GM12878 (cell line): ENCODE results near the gene MYH2. TPM values are rescaled to one million over a fixed set of nuclear protein-coding genes. Genes with fewer than 3 reads are reported as not detected.
"Not testable (repeated sequence)": the region's sequence is repeated elsewhere in the genome, so short reads cannot be mapped to it uniquely, and the experiment has no call there.

Source experiments
- ATAC-seq: fragments of 200-7000 bp; cut with Tn5 transposase; 3 replicates; pipeline ENCODE4 v1.9.1; 2020; ENCODE audit warnings: mild to moderate bottlenecking, moderate library complexity
- BruUV-seq: library from RNA; stranded (reverse); fragments of 400-500 nt; replicated peaks from 2 replicates; lab custom pipeline; 2021; lab: Mats Ljungman, UMichigan
- CTCF ChIA-PET: fragments of 300-600 bp; sonication (Branson Sonifier 250); formaldehyde crosslinking; extraction: SDS; loops from one replicate; lab custom pipeline; 2021; ENCODE audit warnings: inconsistent platforms; lab: Yijun Ruan, JAX
- POLR2A ChIA-PET: fragments of 350-600 bp; formaldehyde crosslinking; extraction: SDS; loops from one replicate; lab custom pipeline; 2021; ENCODE audit warnings: inconsistent platforms; lab: Charles Lee
- RAD21 ChIA-PET: fragments of 300-600 bp; sonication (Branson Sonifier 250); formaldehyde crosslinking; loops from one replicate; lab custom pipeline; 2023; ENCODE audit warnings: antibody characterized with exemption; ENCODE audit not compliant: unreplicated experiment; lab: Charles Lee
- SMC1A ChIA-PET: fragments of 300-600 bp; sonication (Branson Sonifier 250); formaldehyde crosslinking; loops from one replicate; lab custom pipeline; 2023; ENCODE audit not compliant: unreplicated experiment, uncharacterized antibody; lab: Charles Lee
- DNase-seq: peaks from one replicate; pipeline ENCODE4 v3.0.0-alpha.2; 2011; ENCODE audit warnings: low read depth, low spot score
- FAIRE-seq: peaks from 3 replicates; lab custom pipeline; 2011; peaks lifted over from hg19 to GRCh38; lab: Jason Lieb, UNC
- H2AFZ ChIP-seq: 2 replicates; pipeline ENCODE4 v1.6.0; 2011; ENCODE audit warnings: low read depth, low read length, control low read depth; ENCODE audit not compliant: control insufficient read depth
- H3K27ac ChIP-seq: 2 replicates; pipeline ENCODE4 v1.5.1; 2011; ENCODE audit warnings: control low read depth; ENCODE audit not compliant: control insufficient read depth, insufficient read depth
- H3K27me3 ChIP-seq, 2 experiments: replicated peaks in 1 of 2; 2 replicates each; pipeline versions ENCODE4 v1.6.0 to v1.6.1; 2011; ENCODE audit warnings: low read length in 1 of 2; ENCODE audit not compliant: control insufficient read depth in 2 of 2, insufficient read depth in 2 of 2
- H3K36me3 ChIP-seq, 2 experiments: 2 replicates each; pipeline ENCODE4 v1.5.1; 2011; ENCODE audit warnings: low read length in 1 of 2; ENCODE audit not compliant: control insufficient read depth in 2 of 2, insufficient read depth in 2 of 2
- H3K4me1 ChIP-seq: 2 replicates; pipeline ENCODE4 v1.6.1; 2011; ENCODE audit warnings: mild to moderate bottlenecking, low read length, moderate library complexity, mixed read lengths; ENCODE audit not compliant: control insufficient read depth, insufficient read depth
- H3K4me2 ChIP-seq: 2 replicates; pipeline ENCODE4 v1.6.0; 2011; ENCODE audit warnings: control low read depth; ENCODE audit not compliant: control insufficient read depth, insufficient read depth
- H3K4me3 ChIP-seq: fragments of 200-600 bp; sonication (generic); 2 replicates; pipeline ENCODE4 v1.5.1; 2016
- H3K79me2 ChIP-seq: 2 replicates; pipeline ENCODE4 v1.6.0; 2011; ENCODE audit warnings: low read length; ENCODE audit not compliant: control insufficient read depth, insufficient read depth
- H3K9ac ChIP-seq: 2 replicates; pipeline ENCODE4 v1.8.0; 2011; ENCODE audit warnings: low read length, control low read depth, mixed read lengths; ENCODE audit not compliant: control insufficient read depth, insufficient read depth
- H3K9me3 ChIP-seq: replicated peaks from 3 replicates; pipeline ENCODE4 v1.5.1; 2011; ENCODE audit warnings: mild to moderate bottlenecking, low read length; ENCODE audit not compliant: control insufficient read depth, insufficient read depth
- H4K20me1 ChIP-seq: 2 replicates; pipeline ENCODE4 v1.6.0; 2011; ENCODE audit not compliant: control insufficient read depth, insufficient read depth
- BHLHE40 ChIP-seq, 2 experiments: fragments of 450-650 bp in 1 of 2; IDR thresholded peaks; 2 replicates each; pipeline ENCODE4 v1.6.1; 2011 to 2017; ENCODE audit warnings: low read depth in 2 of 2, borderline replicate concordance in 1 of 2, improper control_type of control experiment in 1 of 2, low read length in 1 of 2, mild to moderate bottlenecking in 1 of 2
- CHD1 ChIP-seq: IDR thresholded peaks from 2 replicates; pipeline ENCODE4 v1.6.1; 2012; ENCODE audit warnings: low read depth, low read length, improper control_type of control experiment
- E2F4 ChIP-seq: IDR thresholded peaks from 2 replicates; pipeline ENCODE4 v1.6.1; 2012; ENCODE audit warnings: low read depth, low read length, improper control_type of control experiment
- E4F1 ChIP-seq: fragments of 450-650 bp; IDR thresholded peaks from 2 replicates; pipeline ENCODE4 v1.6.1; 2018; ENCODE audit warnings: borderline replicate concordance, mild to moderate bottlenecking; ENCODE audit not compliant: partially characterized antibody
- EGR1 ChIP-seq, 2 experiments: IDR thresholded peaks; 1 replicate in 1 of 2; 2 replicates in 1 of 2; pipeline ENCODE4 v1.6.1; 2011 to 2012; ENCODE audit warnings: low read depth in 2 of 2, low read length in 2 of 2, borderline replicate concordance in 1 of 2, mild to moderate bottlenecking in 1 of 2, moderate library complexity in 1 of 2
- ETV6 ChIP-seq, 2 experiments: fragments of 450-650 bp in 1 of 2; IDR thresholded peaks in 1 of 2; conservative IDR thresholded peaks in 1 of 2; 2 replicates each; pipeline ENCODE4 v1.6.1; 2014; ENCODE audit warnings: antibody characterized with exemption in 1 of 2, borderline replicate concordance in 1 of 2, low read depth in 1 of 2, mild to moderate bottlenecking in 1 of 2, moderate library complexity in 1 of 2
- JUND ChIP-seq: IDR thresholded peaks from 2 replicates; pipeline ENCODE4 v1.6.1; 2012; ENCODE audit warnings: low read depth, mild to moderate bottlenecking, low read length, improper control_type of control experiment, moderate library complexity
- KAT2A ChIP-seq: conservative IDR thresholded peaks from 2 replicates; pipeline ENCODE4 v1.6.1; 2011; ENCODE audit warnings: low read depth, low read length; ENCODE audit not compliant: control insufficient read depth
- KLF5 ChIP-seq: fragments of 450-650 bp; IDR thresholded peaks from 2 replicates; pipeline ENCODE4 v1.6.1; 2014; ENCODE audit warnings: mild to moderate bottlenecking; ENCODE audit not compliant: partially characterized antibody
- MEF2A ChIP-seq: IDR thresholded peaks from 2 replicates; pipeline ENCODE4 v1.6.1; 2011; ENCODE audit warnings: low read depth, mild to moderate bottlenecking, low read length, moderate library complexity; ENCODE audit not compliant: insufficient read depth
- MXI1 ChIP-seq: fragments of 150-350 bp; IDR thresholded peaks from 2 replicates; pipeline ENCODE4 v1.6.1; 2011; ENCODE audit warnings: low read depth, mild to moderate bottlenecking, inconsistent platforms, low read length, improper control_type of control experiment
- PAX5 ChIP-seq: IDR thresholded peaks from 2 replicates; pipeline ENCODE4 v1.6.1; 2011; ENCODE audit warnings: low read depth, low read length, borderline replicate concordance
- SP1 ChIP-seq: IDR thresholded peaks from one replicate; pipeline ENCODE4 v1.6.1; 2011; ENCODE audit warnings: low read depth, low read length
- STAT3 ChIP-seq: IDR thresholded peaks from 2 replicates; pipeline ENCODE4 v1.6.1; 2011; ENCODE audit warnings: low read depth, low read length, improper control_type of control experiment
- ZNF24 ChIP-seq: fragments of 450-650 bp; IDR thresholded peaks from 2 replicates; pipeline ENCODE4 v1.6.1; 2017; ENCODE audit warnings: antibody characterized with exemption, mild to moderate bottlenecking
- WGBS: methylation state at CpG from one replicate; pipeline ENCODE4 v1.1.6; 2016; ENCODE audit warnings: low lambda C conversion rate; ENCODE audit not compliant: insufficient replicate concordance, insufficient coverage; ENCODE audit errors: missing lambda C conversion rate; 5-methylcytosine and 5-hydroxymethylcytosine counted together
- in situ Hi-C: fragments of 300-500 bp; cut with MboI; formaldehyde crosslinking; loops from 9 replicates; pipeline ENCODE4 v1.14.3; 2018; ENCODE audit warnings: mixed read lengths
- intact Hi-C: fragments of 100-400 bp; cut with micrococcal nuclease; formaldehyde crosslinking; loops from one replicate; pipeline ENCODE4 v1.14.2; 2022; ENCODE audit not compliant: unreplicated experiment
- polyA plus RNA-seq, 11 experiments: library from polyadenylated mRNA; depleted of rRNA in 4 of 11; unstranded in 6 of 11; stranded (reverse) in 5 of 11; fragments of >200 nt; fragmentation: Nextera tagmentation in 4 of 11; fragmentation: Illumina TruSeq in 1 of 11; extraction: Ambion mirVana in 4 of 11; extraction: Trizol in 1 of 11; gene quantifications; 1 replicate in 1 of 11; 2 replicates in 10 of 11; pipeline versions ENCODE4 v1.2.1 to v1.2.3, GENCODE V29; 2011 to 2016; ENCODE audit warnings: inconsistent platforms in 2 of 11, missing spikeins in 2 of 11, low read depth in 1 of 11
- total RNA-seq, 4 experiments: library from RNA; depleted of rRNA in 3 of 4; stranded (reverse); fragments of >200 nt in 3 of 4; fragmentation: Illumina TruSeq in 1 of 4; extraction: Trizol in 1 of 4; gene quantifications; 2 replicates each; pipeline versions ENCODE4 v1.2.1 to v1.2.3, GENCODE V29; 2013 to 2021

Gene MYH2
- total and polyA plus RNA-seq, 10 of the 15 experiments (the other 5 are each of a cell fraction or from before 2014, with no cell fraction given), result not detected

GRCh38 chr17:10541179-10541578 lies 8.3 kb downstream of the MYH2 start:
- 40% methylated on average over 6 of the region's 6 CpGs for WGBS
- CTCF ChIA-PET, H3K4me1 ChIP-seq, H3K36me3 ChIP-seq, ATAC-seq, H2AFZ ChIP-seq, intact Hi-C loops, H3K27ac ChIP-seq, in situ Hi-C loops, H3K4me3 ChIP-seq, H3K79me2 ChIP-seq, H4K20me1 ChIP-seq, H3K9ac ChIP-seq, SMC1A ChIA-PET, BruUV-seq, RAD21 ChIA-PET, H3K4me2 ChIP-seq, FAIRE-seq, H3K9me3 ChIP-seq, H3K27me3 ChIP-seq, DNase-seq, POLR2A ChIA-PET: not testable (repeated sequence)

- H2AFZ ChIP-seq, result no peak overlapping the region
- CTCF ChIA-PET, result no interaction called here
- intact Hi-C loops, result no loop called here
- H3K9me3 ChIP-seq, result no peaks in the 10 kb centered on the region
- no peaks in the 10 kb centered on the region for H3K4me1 ChIP-seq
- RAD21 ChIA-PET, result no interaction called here
- BruUV-seq, result no TSS peak
- in situ Hi-C loops, result no loop called here
- no peak overlapping the region for H3K4me3 ChIP-seq
- 0% methylated on average over 1 of the region's 1 CpG for WGBS
- no peak overlapping the region for H3K27ac ChIP-seq
- DNase-seq (no peak), ATAC-seq (no peak), FAIRE-seq (no peak)
- no peak overlapping the region for H3K9ac ChIP-seq
- SMC1A ChIA-PET, result no interaction called here
- H4K20me1 ChIP-seq, result no peaks in the 10 kb centered on the region
- no peaks in the 10 kb centered on the region for H3K79me2 ChIP-seq
- H3K27me3 ChIP-seq, result no peaks in the 10 kb centered on the region
- no peak overlapping the region for H3K4me2 ChIP-seq
- POLR2A ChIA-PET, result no interaction called here
- no peaks in the 10 kb centered on the region for H3K36me3 ChIP-seq
- TF ChIP-seq CHD1 (no peak), STAT3 (no peak), KLF5 (no peak), BHLHE40 (IDR thresholded peaks at IDR 0.05; ENCODE audit: borderline replicate concordance in 1 of 2, low read depth in 2 of 2, low read length in 1 of 2) (no peak), SP1 (no peak), MEF2A (no peak), ZNF24 (no peak), JUND (no peak), MXI1 (no peak), E2F4 (no peak), E4F1 (no peak), PAX5 (no peak), KAT2A (no peak), EGR1 (IDR thresholded peaks at IDR 0.05; ENCODE audit: borderline replicate concordance in 1 of 2, low read depth in 2 of 2, low read length in 2 of 2) (no peak), ETV6 (conservative IDR thresholded peaks at IDR 0.05 in 1 of 2, IDR thresholded peaks at IDR 0.05 in 1 of 2; ENCODE audit: borderline replicate concordance in 1 of 2, low read depth in 1 of 2) (no peak)
Observed at GRCh38 chr17:10532026-10532425, 17.4 kb downstream of the MYH2 start.
